Trophoblast cell (in vitro differentiated cells and primary cell): Measurements from ENCODE around the gene C20orf204.
"Not testable (repeated sequence)": the region's sequence is repeated elsewhere in the genome, so short reads cannot be mapped to it uniquely, and the experiment has no call there.

ENCODE experiments used
- DNase-seq, 2 donors: peaks; one replicate each; pipeline ENCODE4 v3.0.0-alpha.2; 2016
- H2AFZ ChIP-seq: 2 replicates; pipeline ENCODE4 v1.6.1; 2013; ENCODE audit warnings: low read length, moderate library complexity, mild to moderate bottlenecking; ENCODE audit not compliant: insufficient read depth, poor library complexity
- H2AK5ac ChIP-seq: 2 replicates; pipeline ENCODE4 v1.6.1; 2013; ENCODE audit warnings: mild to moderate bottlenecking, low read length
- H2BK120ac ChIP-seq: 2 replicates; pipeline ENCODE4 v1.6.1; 2013; ENCODE audit warnings: low read length, mild to moderate bottlenecking, moderate library complexity; ENCODE audit not compliant: insufficient read depth, poor library complexity
- H2BK12ac ChIP-seq: 2 replicates; pipeline ENCODE4 v1.6.1; 2013; ENCODE audit warnings: mild to moderate bottlenecking, low read length, moderate library complexity
- H2BK5ac ChIP-seq: 2 replicates; pipeline ENCODE4 v1.6.1; 2013; ENCODE audit warnings: low read length, low read depth, moderate library complexity, mild to moderate bottlenecking; ENCODE audit not compliant: poor library complexity
- H3K14ac ChIP-seq: 2 replicates; pipeline ENCODE4 v1.6.1; 2013; ENCODE audit warnings: mild to moderate bottlenecking, low read length
- H3K18ac ChIP-seq: 2 replicates; pipeline ENCODE4 v1.6.1; 2013; ENCODE audit warnings: mild to moderate bottlenecking, low read length
- H3K23ac ChIP-seq: 2 replicates; pipeline ENCODE4 v1.6.1; 2013; ENCODE audit warnings: low read length
- H3K27ac ChIP-seq: 2 replicates; pipeline ENCODE4 v1.5.1; 2013; ENCODE audit warnings: low read depth, mild to moderate bottlenecking, inconsistent platforms, low read length, moderate library complexity
- H3K27me3 ChIP-seq: 2 replicates; pipeline ENCODE4 v1.6.1; 2013; ENCODE audit warnings: inconsistent platforms, mild to moderate bottlenecking, low read length, moderate library complexity; ENCODE audit not compliant: insufficient read depth
- H3K36me3 ChIP-seq, 2 experiments: 1 replicate in 1 of 2; 2 replicates in 1 of 2; pipeline ENCODE4 v1.6.1; 2013; ENCODE audit warnings: low read length in 2 of 2, mild to moderate bottlenecking in 2 of 2, moderate library complexity in 1 of 2; ENCODE audit not compliant: insufficient read depth in 2 of 2, control insufficient read depth in 1 of 2
- H3K4ac ChIP-seq: 2 replicates; pipeline ENCODE4 v1.6.1; 2013; ENCODE audit warnings: low read depth, mild to moderate bottlenecking, low read length, moderate library complexity
- H3K4me1 ChIP-seq, 2 experiments: 1 replicate in 1 of 2; 2 replicates in 1 of 2; pipeline ENCODE4 v1.6.1; 2013; ENCODE audit warnings: low read length in 2 of 2, mild to moderate bottlenecking in 2 of 2, moderate library complexity in 1 of 2; ENCODE audit not compliant: insufficient read depth in 2 of 2, control insufficient read depth in 1 of 2
- H3K4me2 ChIP-seq: 2 replicates; pipeline ENCODE4 v1.6.1; 2013; ENCODE audit warnings: inconsistent platforms, mild to moderate bottlenecking, low read length, moderate library complexity
- H3K4me3 ChIP-seq: 2 replicates; pipeline ENCODE4 v1.5.1; 2013; ENCODE audit warnings: mild to moderate bottlenecking, low read depth, low read length, inconsistent platforms
- H3K79me1 ChIP-seq: one replicate; pipeline ENCODE4 v1.6.1; 2013; ENCODE audit warnings: low read length
- H3K79me2 ChIP-seq: 2 replicates; pipeline ENCODE4 v1.6.1; 2013; ENCODE audit warnings: low read length, mild to moderate bottlenecking; ENCODE audit not compliant: control insufficient read depth, insufficient read depth, poor library complexity
- H3K9ac ChIP-seq: 2 replicates; pipeline ENCODE4 v1.6.1; 2013; ENCODE audit warnings: mild to moderate bottlenecking, low read length
- H3K9me3 ChIP-seq: 2 replicates; pipeline ENCODE4 v1.6.1; 2013; ENCODE audit warnings: low read depth, mild to moderate bottlenecking, control low read depth, inconsistent platforms, low read length; ENCODE audit not compliant: insufficient read depth
- H4K12ac ChIP-seq: 2 replicates; pipeline ENCODE4 v1.6.1; 2013; ENCODE audit warnings: low read depth, mild to moderate bottlenecking, low read length, moderate library complexity
- H4K8ac ChIP-seq: 2 replicates; pipeline ENCODE4 v1.6.1; 2013; ENCODE audit warnings: low read depth, mild to moderate bottlenecking, low read length, moderate library complexity
- H4K91ac ChIP-seq: one replicate; pipeline ENCODE4 v1.6.1; 2013; ENCODE audit warnings: low read depth, mild to moderate bottlenecking, low read length, moderate library complexity
- WGBS: extraction: QIAGEN DNeasy Blood & Tissue Kit; methylation state at CpG from one replicate; pipeline ENCODE4 v1.1.7; 2013; ENCODE audit warnings: missing lambda C conversion rate; ENCODE audit not compliant: insufficient read length, insufficient coverage; ENCODE audit errors: extremely low coverage; 5-methylcytosine and 5-hydroxymethylcytosine counted together

C20orf204 gene

DNA sequence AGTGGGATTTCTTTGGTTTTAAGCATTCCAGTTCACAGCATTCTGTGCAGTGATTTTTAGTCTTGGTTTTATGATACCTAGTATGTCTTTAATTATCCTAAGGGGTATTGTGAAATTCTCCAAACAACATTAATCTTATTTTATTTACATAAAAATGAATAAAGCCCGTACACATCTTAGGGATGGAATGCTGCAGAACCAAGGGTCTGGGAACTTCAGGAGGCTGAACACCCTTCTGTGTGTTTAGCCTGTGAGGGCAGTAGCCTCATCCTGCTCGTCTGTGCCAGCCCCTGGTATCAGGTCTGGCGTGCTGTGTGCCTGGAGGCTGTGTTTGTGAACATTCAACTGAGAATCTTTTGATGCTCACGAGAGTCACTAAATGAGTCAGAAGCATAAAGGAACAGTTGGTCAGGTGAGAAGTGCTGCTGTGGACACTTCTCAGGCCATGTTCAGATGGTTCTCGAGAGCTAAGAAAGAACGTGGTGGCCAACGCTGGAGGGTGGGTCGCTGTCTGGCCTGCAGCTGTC, 25.2 kb upstream of the C20orf204 start:
- no peak overlapping the region for H2BK5ac ChIP-seq
- H2BK12ac ChIP-seq: no peak overlapping the region
- no peak overlapping the region for H3K18ac ChIP-seq
- H4K8ac ChIP-seq: no peak overlapping the region
- peak overlapping the region; percentile 45 for H3K4me3 ChIP-seq
- peaks cover 45 to 61% of the 10 kb centered on the region in 2 experiments for H3K36me3 ChIP-seq
- H3K4me1 ChIP-seq: no peaks in the 10 kb centered on the region
- H3K14ac ChIP-seq: no peak overlapping the region
- peaks cover 5% of the 10 kb centered on the region for H3K9me3 ChIP-seq
- H3K4me2 ChIP-seq: no peak overlapping the region
- H2BK120ac ChIP-seq: no peak overlapping the region
- H3K79me1 ChIP-seq: no peaks in the 10 kb centered on the region
- no peak for DNase-seq
- H2AFZ ChIP-seq: no peak overlapping the region
- no peak overlapping the region for H3K9ac ChIP-seq
- no peak overlapping the region for H3K23ac ChIP-seq
- no peak overlapping the region for H3K4ac ChIP-seq
- H3K27ac ChIP-seq: no peak overlapping the region
- no peak overlapping the region for H2AK5ac ChIP-seq
- H3K27me3 ChIP-seq: no peaks in the 10 kb centered on the region
- no peak overlapping the region for H4K12ac ChIP-seq
- no CpG with 5 or more reads among the region's 8 CpGs for WGBS
- H3K79me2 ChIP-seq: no peaks in the 10 kb centered on the region
- no peak overlapping the region for H4K91ac ChIP-seq

- Histone ChIP-seq H3K4ac (no peak overlapping the region), H3K14ac (no peak overlapping the region), H2AFZ (no peak overlapping the region), H3K4me1 (no peaks in the 10 kb centered on the region), H3K79me1 (no peaks in the 10 kb centered on the region), H3K79me2 (no peaks in the 10 kb centered on the region), H3K27me3 (no peaks in the 10 kb centered on the region), H3K9me3 (peaks cover 5% of the 10 kb centered on the region), H4K91ac (no peak overlapping the region), H2BK12ac (no peak overlapping the region), H2BK5ac (no peak overlapping the region), H2AK5ac (no peak overlapping the region), H4K12ac (no peak overlapping the region), H3K4me2 (no peak overlapping the region), H3K18ac (no peak overlapping the region), H3K27ac (no peak overlapping the region), H3K23ac (no peak overlapping the region), H4K8ac (no peak overlapping the region), H3K4me3 (peak overlapping the region; percentile 45), H2BK120ac (no peak overlapping the region), H3K36me3 (peaks cover 48 to 58% of the 10 kb centered on the region in 2 experiments), H3K9ac (no peak overlapping the region)
- no peak for DNase-seq
- WGBS: no CpG with 5 or more reads among the region's 16 CpGs
Measured at GRCh38 chr20:64011366-64011779, 24.6 kb upstream of the C20orf204 start.

DNA sequence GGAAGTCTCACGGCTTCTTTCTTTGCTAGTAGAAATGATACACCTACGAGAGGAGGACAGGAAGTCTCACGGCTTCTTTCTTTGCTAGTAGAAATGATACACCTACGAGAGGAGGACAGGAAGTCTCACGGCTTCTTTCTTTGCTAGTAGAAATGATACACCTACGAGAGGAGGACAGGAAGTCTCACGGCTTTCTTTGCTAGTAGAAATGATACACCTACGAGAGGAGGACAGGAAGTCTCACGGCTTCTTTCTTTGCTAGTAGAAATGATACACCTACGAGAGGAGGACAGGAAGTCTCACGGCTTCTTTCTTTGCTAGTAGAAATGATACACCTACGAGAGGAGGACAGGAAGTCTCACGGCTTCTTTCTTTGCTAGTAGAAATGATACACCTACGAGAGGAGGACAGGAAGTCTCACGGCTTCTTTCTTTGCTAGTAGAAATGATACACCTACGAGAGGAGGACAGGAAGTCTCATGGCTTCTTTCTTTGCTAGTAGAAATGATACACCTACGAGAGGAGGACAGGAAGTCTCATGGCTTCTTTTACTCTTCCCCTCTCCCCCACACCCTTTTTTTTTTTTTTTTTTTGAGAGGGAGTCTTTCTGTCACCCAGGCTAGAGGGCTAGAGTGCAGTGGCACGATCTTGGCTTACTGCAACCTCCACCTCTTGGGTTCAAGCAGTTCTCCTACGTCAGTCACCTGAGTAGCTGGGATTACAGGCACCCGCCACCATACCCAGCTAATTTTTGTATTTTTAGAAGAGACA, 23.4 kb upstream of the C20orf204 start:
- not testable (repeated sequence) for H3K27me3 ChIP-seq, H3K9me3 ChIP-seq, H3K79me1 ChIP-seq, H3K4me3 ChIP-seq, H2AFZ ChIP-seq, H4K8ac ChIP-seq, H3K18ac ChIP-seq, H4K12ac ChIP-seq, H3K9ac ChIP-seq, H2BK5ac ChIP-seq, H3K4me1 ChIP-seq, H4K91ac ChIP-seq, DNase-seq, H3K79me2 ChIP-seq, H2BK12ac ChIP-seq, H3K23ac ChIP-seq, H2AK5ac ChIP-seq, H2BK120ac ChIP-seq, H3K14ac ChIP-seq, H3K4ac ChIP-seq, H3K27ac ChIP-seq, H3K4me2 ChIP-seq
- peaks cover 47 to 58% of the 10 kb centered on the region in 2 experiments for H3K36me3 ChIP-seq
- no CpG with 5 or more reads among the region's 20 CpGs for WGBS

- H2BK12ac ChIP-seq: no peak overlapping the region
- H3K36me3 ChIP-seq: peaks cover 48 to 56% of the 10 kb centered on the region in 2 experiments
- H3K27me3 ChIP-seq: no peaks in the 10 kb centered on the region
- no peaks in the 10 kb centered on the region for H3K79me1 ChIP-seq
- no peaks in the 10 kb centered on the region for H3K79me2 ChIP-seq
- no peak overlapping the region for H4K12ac ChIP-seq
- H3K4me1 ChIP-seq: peaks cover 0 to 4% of the 10 kb centered on the region in 2 experiments
- no peak overlapping the region for H3K14ac ChIP-seq
- no peak overlapping the region for H2BK5ac ChIP-seq
- peaks cover 7% of the 10 kb centered on the region for H3K9me3 ChIP-seq
- H3K4ac ChIP-seq: no peak overlapping the region
- no peak overlapping the region for H3K4me2 ChIP-seq
- no peak overlapping the region for H2AK5ac ChIP-seq
- H3K27ac ChIP-seq: no peak overlapping the region
- no peak overlapping the region for H3K9ac ChIP-seq
- H3K18ac ChIP-seq: no peak overlapping the region
- no peak for DNase-seq
- no peak overlapping the region for H2AFZ ChIP-seq
- no peak overlapping the region for H3K4me3 ChIP-seq
- no peak overlapping the region for H4K8ac ChIP-seq
- no peak overlapping the region for H3K23ac ChIP-seq
- no peak overlapping the region for H4K91ac ChIP-seq
- WGBS: no CpG with 5 or more reads among the region's 2 CpGs
- no peak overlapping the region for H2BK120ac ChIP-seq
Measured at GRCh38 chr20:64015635-64016034, 20.3 kb upstream of the C20orf204 start.
